NCI-H187 treated with DMSO at 0.1 percent for 48 hours (cell line): ENCODE measurements around the gene IPO9.

Experiments used
- DNase-seq: peaks from one replicate; lab custom pipeline; 2025; lab: John Stamatoyannopoulos, UW

Gene IPO9

GRCh38 chr1:201828820-201829774, at the start of gene IPO9:
Gene IPO9 (plus strand): TSS chr1:201829157. CDS start chr1:201829210, 53 bp downstream.
- no peak for DNase-seq

GRCh38 chr1:201779351-201779880, 49.5 kb upstream of the IPO9 start:
- no peak for DNase-seq

GRCh38 chr1:201780952-201781351, 48.0 kb upstream of the IPO9 start:
- DNase-seq, result no peak

- no peak for DNase-seq
Measured at GRCh38 chr1:201781437-201781836, 47.5 kb upstream of the IPO9 start.

GRCh38 chr1:201782353-201782752, 46.6 kb upstream of the IPO9 start:
- no peak for DNase-seq

GRCh38 chr1:201783058-201783457, 45.9 kb upstream of the IPO9 start:
- DNase-seq, result no peak

GRCh38 chr1:201783572-201783971, 45.4 kb upstream of the IPO9 start:
- no peak for DNase-seq

GRCh38 chr1:201785291-201785690, 43.7 kb upstream of the IPO9 start:
- DNase-seq, result no peak

GRCh38 chr1:201786824-201787223, 42.1 kb upstream of the IPO9 start:
- DNase-seq, result no peak

- DNase-seq, result no peak
Measured at GRCh38 chr1:201788296-201788695, 40.7 kb upstream of the IPO9 start.

- DNase-seq, result no peak
Measured at GRCh38 chr1:201789245-201789644, 39.7 kb upstream of the IPO9 start.

- no peak for DNase-seq
Measured at GRCh38 chr1:201790261-201790660, 38.7 kb upstream of the IPO9 start.

- DNase-seq, result no peak
Measured at GRCh38 chr1:201791051-201791778, 37.7 kb upstream of the IPO9 start.

GRCh38 chr1:201791779-201792173, 37.2 kb upstream of the IPO9 start:
- DNase-seq, result no peak

GRCh38 chr1:201792534-201793305, 36.2 kb upstream of the IPO9 start:
- DNase-seq, result peak; percentile 29

- no peak for DNase-seq
Measured at GRCh38 chr1:201793306-201793925, 35.5 kb upstream of the IPO9 start.

- DNase-seq, result no peak
Measured at GRCh38 chr1:201795066-201795465, 33.9 kb upstream of the IPO9 start.

GRCh38 chr1:201800246-201800645, 28.7 kb upstream of the IPO9 start:
- DNase-seq, result no peak

- no peak for DNase-seq
Measured at GRCh38 chr1:201806801-201807200, 22.2 kb upstream of the IPO9 start.

- DNase-seq, result no peak
Measured at GRCh38 chr1:201807958-201808632, 20.9 kb upstream of the IPO9 start.

- DNase-seq, result no peak
Measured at GRCh38 chr1:201808633-201808990, 20.3 kb upstream of the IPO9 start.
